HG03196 (cell line): ENCODE results near the gene RNF144B.

Experiments used
- ATAC-seq: cut with Tn5 transposase; IDR thresholded peaks from one replicate; pipeline ENCODE4 v1.9.1; 2021; ENCODE audit not compliant: unreplicated experiment

RNF144B gene

GRCh38 chr6:18507018-18507415 is 119.9 kb downstream of the RNF144B start:
- ATAC-seq = no peak

- no peak for ATAC-seq
Observed at GRCh38 chr6:18507561-18507960, 120.4 kb downstream of the RNF144B start.

GRCh38 chr6:18509871-18510643 is 122.9 kb downstream of the RNF144B start:
- ATAC-seq = no peak

- ATAC-seq = no peak
Observed at GRCh38 chr6:18510644-18511033, 123.5 kb downstream of the RNF144B start.

GRCh38 chr6:18511211-18511610 is 124.1 kb downstream of the RNF144B start:
- no peak for ATAC-seq

- ATAC-seq = no peak
Observed at GRCh38 chr6:18513253-18513798, 126.2 kb downstream of the RNF144B start.

- no peak for ATAC-seq
Observed at GRCh38 chr6:18514180-18514579, 127.0 kb downstream of the RNF144B start.

GRCh38 chr6:18515767-18516166 is 128.6 kb downstream of the RNF144B start:
- no peak for ATAC-seq
